Stomach (tissue), 9 donors: Measurements from ENCODE around the gene ROBO2. TPM values are rescaled to one million over a fixed set of nuclear protein-coding genes. Genes with fewer than 3 reads are reported as not detected.
A peak's percentile ranks its signal among the peaks of the same experiment; 100 is the strongest.

Experiments used
- DNase-seq, 2 donors: peaks; one replicate each; pipeline versions ENCODE4 v3.0.0 to v3.0.0-alpha.2; 2013 to 2019
- H3K27ac ChIP-seq, 5 donors: fragments of 200-600 bp in 4 of 5; sonication (generic) in 4 of 5; one replicate each; pipeline ENCODE4 v1.5.1; 2013 to 2019; ENCODE audit warnings: mild to moderate bottlenecking in 1 of 5, moderate library complexity in 1 of 5
- H3K27me3 ChIP-seq, 3 donors: fragments of 200-600 bp; sonication (generic); one replicate each; pipeline ENCODE4 v1.5.1; 2017 to 2019; ENCODE audit warnings: mixed run types in 1 of 3
- H3K36me3 ChIP-seq, 4 donors: fragments of 200-600 bp; sonication (generic); 1 replicate in 3 of 4; 2 replicates in 1 of 4; pipeline ENCODE4 v1.5.1; 2016 to 2019
- H3K4me1 ChIP-seq, 4 donors: fragments of 200-600 bp; sonication (generic); one replicate each; pipeline ENCODE4 v1.5.1; 2016 to 2019
- H3K4me3 ChIP-seq, 4 donors: fragments of 200-600 bp; sonication (generic) in 3 of 4; one replicate each; pipeline ENCODE4 v1.5.1; 2016 to 2019; ENCODE audit warnings: mild to moderate bottlenecking in 1 of 4
- H3K9me3 ChIP-seq, 4 donors: fragments of 200-600 bp; sonication (generic); one replicate each; pipeline ENCODE4 v1.5.1; 2016 to 2019
- CTCF ChIP-seq, 7 experiments: fragments of 450-650 bp in 4 of 7; fragments of 200-600 bp in 3 of 7; sonication (generic) in 3 of 7; IDR thresholded peaks; one replicate each; pipeline ENCODE4 v1.5.1; 2016 to 2019; ENCODE audit warnings: antibody characterized with exemption in 7 of 7, control low read depth in 2 of 7, mild to moderate bottlenecking in 1 of 7
- EP300 ChIP-seq: sonication (generic); formaldehyde crosslinking; IDR thresholded peaks from one replicate; pipeline ENCODE4 v1.6.1; 2017; ENCODE audit warnings: antibody characterized with exemption
- POLR2A ChIP-seq, 4 donors: fragments of 450-650 bp; IDR thresholded peaks; one replicate each; pipeline ENCODE4 v1.6.1; 2016; ENCODE audit warnings: antibody characterized with exemption in 4 of 4, control low read depth in 2 of 4, mild to moderate bottlenecking in 1 of 4, moderate library complexity in 1 of 4
- POLR2AphosphoS5 ChIP-seq, 3 donors: sonication (generic); formaldehyde crosslinking; IDR thresholded peaks; one replicate each; pipeline ENCODE4 v1.6.1; 2016; ENCODE audit warnings: antibody characterized with exemption in 3 of 3
- WGBS, 5 donors: extraction: QIAGEN DNeasy Blood & Tissue Kit in 3 of 5; methylation state at CpG; one replicate each; pipeline versions ENCODE4 v1.1.5 to v1.1.7; 2013 to 2018; 5-methylcytosine and 5-hydroxymethylcytosine counted together
- intact Hi-C: fragments of 100-400 bp; cut with DNase I; formaldehyde crosslinking; loops from one replicate; pipeline ENCODE4 v1.15.1; 2023; ENCODE audit warnings: low total_unique reads
- polyA plus RNA-seq, 3 donors: library from polyadenylated mRNA; stranded (reverse); fragments of 200-250 nt; gene quantifications; one replicate each; pipeline ENCODE4 v1.2.3, GENCODE V29; 2013
- total RNA-seq, 5 donors: library from RNA; depleted of rRNA; stranded (reverse); fragments of >200 nt; gene quantifications; one replicate each; pipeline versions ENCODE4 v1.1.0 to v1.2.3, GENCODE V29; 2014 to 2016
- donor health status: healthy with polysubstance abuse.
- donor health status: Bipolar disorder and iron deficiency.
- donor health status: healthy.

ROBO2 gene
- total and polyA plus RNA-seq, 8 donors, result 0.25 to 11.4 (median 0.45) TPM; not detected in 2

- H3K27me3 ChIP-seq, result no peaks in the 10 kb centered on the region
- DNase-seq, result peak in 1 of 2 donors; percentile 14
- 34 to 47% (median 40%) methylated on average over 5 of the region's 5 CpGs for WGBS, 5 donors
Measured at GRCh38 chr3:77370413-77370812, 330.5 kb downstream of the ROBO2 start.

GRCh38 chr3:77372018-77372417 lies 332.1 kb downstream of the ROBO2 start:
- intact Hi-C loops, result no loop called here
- no peaks in the 10 kb centered on the region for H3K27me3 ChIP-seq
- DNase-seq, result no peak
- WGBS, 5 donors, result 60 to 79% (median 77%) methylated on average over 3 of the region's 3 CpGs
- H3K4me3 ChIP-seq, result no peak overlapping the region
- H3K27ac ChIP-seq, result no peak overlapping the region
- H3K4me1 ChIP-seq, result no peaks in the 10 kb centered on the region
- H3K36me3 ChIP-seq, result no peaks in the 10 kb centered on the region
- TF ChIP-seq CTCF (IDR thresholded peaks at IDR 0.05) (no peak), POLR2A (IDR thresholded peaks at IDR 0.05) (no peak), EP300 (no peak), POLR2AphosphoS5 (IDR thresholded peaks at IDR 0.05) (no peak)
- H3K9me3 ChIP-seq, result no peaks in the 10 kb centered on the region

More at GRCh38 chr3:77370413-77370812, 330.5 kb downstream of the ROBO2 start:
- no peak overlapping the region for H3K27ac ChIP-seq
- no peaks in the 10 kb centered on the region for H3K36me3 ChIP-seq
- no peak for TF ChIP-seq POLR2AphosphoS5 (IDR thresholded peaks at IDR 0.05)
- TF ChIP-seq CTCF (IDR thresholded peaks at IDR 0.05), result no peak
- TF ChIP-seq POLR2A (IDR thresholded peaks at IDR 0.05), result no peak
- no peak for TF ChIP-seq EP300
- H3K4me1 ChIP-seq, result no peaks in the 10 kb centered on the region
- H3K4me3 ChIP-seq, result no peak overlapping the region
- intact Hi-C loops, result no loop called here
- no peaks in the 10 kb centered on the region for H3K9me3 ChIP-seq

- intact Hi-C loops, result no loop called here
- no peaks in the 10 kb centered on the region for H3K36me3 ChIP-seq
- H3K9me3 ChIP-seq, result no peaks in the 10 kb centered on the region
- no peaks in the 10 kb centered on the region for H3K4me1 ChIP-seq
- DNase-seq, result no peak
- no peaks in the 10 kb centered on the region for H3K27me3 ChIP-seq
- H3K4me3 ChIP-seq, result no peak overlapping the region
- TF ChIP-seq POLR2A (IDR thresholded peaks at IDR 0.05) (no peak), POLR2AphosphoS5 (IDR thresholded peaks at IDR 0.05) (no peak), EP300 (no peak), CTCF (IDR thresholded peaks at IDR 0.05) (no peak)
- no peak overlapping the region for H3K27ac ChIP-seq
- WGBS, 5 donors, result 77 to 92% (median 81%) methylated on average over 2 of the region's 2 CpGs
Measured at GRCh38 chr3:77372634-77373346, 332.9 kb downstream of the ROBO2 start.

- Histone ChIP-seq H3K4me3 (no peak overlapping the region), H3K4me1 (no peaks in the 10 kb centered on the region), H3K9me3 (no peaks in the 10 kb centered on the region), H3K36me3 (no peaks in the 10 kb centered on the region), H3K27me3 (no peaks in the 10 kb centered on the region), H3K27ac (no peak overlapping the region)
- WGBS, 5 donors, result 83 to 95% (median 85%) methylated on average over 5 to 6 of the region's 6 CpGs
- no peak for TF ChIP-seq POLR2A (IDR thresholded peaks at IDR 0.05)
- TF ChIP-seq POLR2AphosphoS5 (IDR thresholded peaks at IDR 0.05), result no peak
- TF ChIP-seq CTCF (IDR thresholded peaks at IDR 0.05), result no peak
- no peak for TF ChIP-seq EP300
- intact Hi-C loops, result no loop called here
- DNase-seq, result no peak
Measured at GRCh38 chr3:77373619-77374018, 333.7 kb downstream of the ROBO2 start.
